K562 (cell line): ENCODE data around the gene LTBR. TPM values are rescaled to one million over a fixed set of nuclear protein-coding genes. Genes with fewer than 3 reads are reported as not detected.
A peak's percentile ranks its signal among the peaks of the same experiment; 100 is the strongest.

Source experiments
- ATAC-seq: fragments of 200-7000 bp; cut with Tn5 transposase; 3 replicates; pipeline ENCODE4 v1.9.1; 2020; ENCODE audit warnings: moderate library complexity
- BruUV-seq: library from RNA; stranded (reverse); fragments of 400-500 nt; replicated peaks from 2 replicates; lab custom pipeline; 2021; lab: Mats Ljungman, UMichigan
- CTCF ChIA-PET: fragments of 300-600 bp; formaldehyde crosslinking; extraction: SDS; loops from one replicate; lab custom pipeline; 2021; ENCODE audit warnings: low intra/inter-chr PET ratio; lab: Yijun Ruan, JAX
- POLR2A ChIA-PET: fragments of 300-600, 350-650 bp; sonication (Branson Sonifier 250); formaldehyde crosslinking; extraction: SDS; loops from one replicate; lab custom pipeline; 2021; ENCODE audit warnings: antibody characterized with exemption, inconsistent platforms; lab: Yijun Ruan, JAX
- DNase-seq, 4 experiments: peaks; one replicate each; pipeline versions ENCODE4 v3.0.0 to v3.0.0-alpha.2; 2011 to 2018; ENCODE audit warnings: low spot score in 3 of 4, mixed read lengths in 3 of 4; ENCODE audit errors: extremely low read depth in 1 of 4
- FAIRE-seq: peaks from 2 replicates; lab custom pipeline; 2011; peaks lifted over from hg19 to GRCh38; lab: Jason Lieb, UNC
- H2AFZ ChIP-seq: 2 replicates; pipeline ENCODE4 v1.6.0; 2011; ENCODE audit warnings: low read depth, low read length, control low read depth, inconsistent platforms
- H3K27ac ChIP-seq: fragments of 200-600 bp; 3 replicates; pipeline ENCODE4 v1.8.0; 2011; ENCODE audit warnings: low read depth, mild to moderate bottlenecking, control low read depth, inconsistent platforms, low read length, moderate library complexity, mixed read lengths; ENCODE audit errors: extremely low read depth
- H3K27me3 ChIP-seq, 2 experiments: fragments of 300-600 bp in 1 of 2; 2 replicates in 1 of 2; 3 replicates in 1 of 2; pipeline versions ENCODE4 v1.6.0 to v1.8.0; 2011; ENCODE audit warnings: inconsistent platforms in 2 of 2, low read length in 2 of 2, mild to moderate bottlenecking in 1 of 2, mixed read lengths in 1 of 2, moderate library complexity in 1 of 2; ENCODE audit not compliant: control insufficient read depth in 2 of 2, insufficient read depth in 2 of 2
- H3K36me3 ChIP-seq: fragments of 300-600 bp; 3 replicates; pipeline ENCODE4 v1.8.0; 2011; ENCODE audit warnings: mild to moderate bottlenecking, low read length, inconsistent platforms; ENCODE audit not compliant: control insufficient read depth, insufficient read depth
- H3K4me1 ChIP-seq, 2 experiments: fragments of 200-600 bp in 1 of 2; replicated peaks in 1 of 2; 2 replicates in 1 of 2; 3 replicates in 1 of 2; pipeline versions ENCODE4 v1.5.1 to v1.8.0; 2011; ENCODE audit warnings: inconsistent platforms in 2 of 2, low read length in 2 of 2, mild to moderate bottlenecking in 1 of 2, mixed read lengths in 1 of 2, moderate library complexity in 1 of 2; ENCODE audit not compliant: control insufficient read depth in 2 of 2, insufficient read depth in 2 of 2
- H3K4me2 ChIP-seq: 2 replicates; pipeline ENCODE4 v1.6.1; 2011; ENCODE audit warnings: low read length, control low read depth, inconsistent platforms, mixed read lengths; ENCODE audit not compliant: insufficient read depth
- H3K4me3 ChIP-seq: fragments of 200-600 bp; sonication (generic), shearing (Covaris generic); 2 replicates; pipeline ENCODE4 v1.5.1; 2016; ENCODE audit warnings: control low read depth, inconsistent platforms
- H3K79me2 ChIP-seq: fragments of 200-600 bp; 3 replicates; pipeline ENCODE4 v1.8.0; 2011; ENCODE audit warnings: low read length, inconsistent platforms; ENCODE audit not compliant: control insufficient read depth, insufficient read depth
- H3K9ac ChIP-seq, 2 experiments: 2 replicates each; pipeline versions ENCODE4 v1.6.0 to v1.6.1; 2011; ENCODE audit warnings: low read depth in 2 of 2, low read length in 2 of 2, control low read depth in 1 of 2, inconsistent platforms in 1 of 2, mild to moderate bottlenecking in 1 of 2, mixed read lengths in 1 of 2; ENCODE audit not compliant: insufficient read depth in 1 of 2
- H3K9me1 ChIP-seq: one replicate; pipeline ENCODE4 v1.6.0; 2011; ENCODE audit warnings: inconsistent platforms, mild to moderate bottlenecking, low read length, moderate library complexity; ENCODE audit not compliant: control insufficient read depth, insufficient read depth
- H3K9me3 ChIP-seq: replicated peaks from 2 replicates; pipeline ENCODE4 v1.5.1; 2011; ENCODE audit warnings: low read depth, low read length, inconsistent platforms; ENCODE audit not compliant: control insufficient read depth, insufficient read depth
- H4K20me1 ChIP-seq: replicated peaks from 2 replicates; pipeline ENCODE4 v1.6.1; 2011; ENCODE audit warnings: low read length, inconsistent platforms, mixed read lengths; ENCODE audit not compliant: control insufficient read depth, insufficient read depth
- CTBP1 ChIP-seq: fragments of 450-650 bp; IDR thresholded peaks from 2 replicates; pipeline ENCODE4 v1.6.1; 2016; ENCODE audit warnings: borderline replicate concordance
- MEIS2 ChIP-seq: fragments of 450-650 bp; IDR thresholded peaks from 2 replicates; pipeline ENCODE4 v1.6.1; 2014; ENCODE audit warnings: mild to moderate bottlenecking; ENCODE audit not compliant: partially characterized antibody
- SETDB1 ChIP-seq: IDR thresholded peaks from one replicate; pipeline ENCODE4 v1.6.1; 2012; ENCODE audit warnings: low read length, control low read depth, inconsistent platforms
- SRF ChIP-seq, 2 experiments: fragments of 250-450, 450-650 bp in 1 of 2; sonication (Bioruptor Pico) in 1 of 2; sonication (generic) in 1 of 2; formaldehyde crosslinking; IDR thresholded peaks; 2 replicates each; pipeline versions ENCODE4 v1.5.0 to v1.5.1; 2020 to 2022; ENCODE audit warnings: mild to moderate bottlenecking in 1 of 2, missing genetic modification reagents in 1 of 2
- ZKSCAN1 ChIP-seq: fragments of 150-350 bp; IDR thresholded peaks from 2 replicates; pipeline ENCODE4 v1.6.1; 2016; ENCODE audit warnings: low read depth, low read length
- ZNF24 ChIP-seq: fragments of 450-650 bp; IDR thresholded peaks from 2 replicates; pipeline ENCODE4 v1.6.1; 2016
- ZNF41 ChIP-seq: fragments of 250-450 bp; sonication (Bioruptor Pico); conservative IDR thresholded peaks from 2 replicates; pipeline ENCODE4 v1.4.0; 2020; ENCODE audit warnings: mild to moderate bottlenecking
- WGBS: fragments of 100-300 bp; shearing (Covaris generic); methylation state at CpG from one replicate; pipeline ENCODE4 v1.1.6; 2016; ENCODE audit warnings: low coverage, mixed read lengths; ENCODE audit not compliant: insufficient coverage; ENCODE audit errors: missing lambda C conversion rate; 5-methylcytosine and 5-hydroxymethylcytosine counted together
- in situ Hi-C: fragments of 300-500 bp; cut with MboI; formaldehyde crosslinking; loops from 4 replicates; pipeline ENCODE4 v1.15.0; 2018; ENCODE audit warnings: inconsistent platforms, mixed read lengths
- intact Hi-C: fragments of 100-400 bp; cut with micrococcal nuclease; formaldehyde crosslinking; loops from 2 replicates; pipeline ENCODE4 v1.14.2; 2022
- polyA plus RNA-seq, 8 experiments: library from polyadenylated mRNA; depleted of rRNA in 4 of 8; stranded (reverse) in 5 of 8; unstranded in 3 of 8; fragments of >200 nt; fragmentation: Nextera tagmentation in 2 of 8; fragmentation: Illumina TruSeq in 1 of 8; extraction: Ambion mirVana in 2 of 8; extraction: Trizol in 1 of 8; gene quantifications; 2 replicates each; pipeline versions ENCODE4 v1.2.1 to v1.2.3, GENCODE V29; 2011 to 2014; ENCODE audit warnings: inconsistent platforms in 1 of 8, missing spikeins in 1 of 8
- total RNA-seq, 7 experiments: library from RNA; depleted of rRNA in 6 of 7; stranded (reverse); fragments of >200 nt in 6 of 7; fragmentation: Illumina TruSeq in 2 of 7; extraction: Trizol in 2 of 7; gene quantifications; 2 replicates each; pipeline versions ENCODE4 v1.2.1 to v1.2.3, GENCODE V29; 2011 to 2021; ENCODE audit warnings: low replicate concordance in 1 of 7
- TF ChIP-seq, protein P1 (sequence below), 2 experiments: IDR thresholded peaks in 1 of 2; conservative IDR thresholded peaks in 1 of 2; 2 replicates each; pipeline ENCODE4 v1.6.1; 2016; ENCODE audit warnings: low read depth in 2 of 2, mild to moderate bottlenecking in 1 of 2, missing compliant biosample characterization in 1 of 2, missing genetic modification characterization in 1 of 2, moderate library complexity in 1 of 2

The LTBR gene
- total and polyA plus RNA-seq, 9 of the 15 experiments (the other 6 are each of a cell fraction or from before 2014, with no cell fraction given), result 0.96 to 69.0 (median 35.3) TPM

DNA sequence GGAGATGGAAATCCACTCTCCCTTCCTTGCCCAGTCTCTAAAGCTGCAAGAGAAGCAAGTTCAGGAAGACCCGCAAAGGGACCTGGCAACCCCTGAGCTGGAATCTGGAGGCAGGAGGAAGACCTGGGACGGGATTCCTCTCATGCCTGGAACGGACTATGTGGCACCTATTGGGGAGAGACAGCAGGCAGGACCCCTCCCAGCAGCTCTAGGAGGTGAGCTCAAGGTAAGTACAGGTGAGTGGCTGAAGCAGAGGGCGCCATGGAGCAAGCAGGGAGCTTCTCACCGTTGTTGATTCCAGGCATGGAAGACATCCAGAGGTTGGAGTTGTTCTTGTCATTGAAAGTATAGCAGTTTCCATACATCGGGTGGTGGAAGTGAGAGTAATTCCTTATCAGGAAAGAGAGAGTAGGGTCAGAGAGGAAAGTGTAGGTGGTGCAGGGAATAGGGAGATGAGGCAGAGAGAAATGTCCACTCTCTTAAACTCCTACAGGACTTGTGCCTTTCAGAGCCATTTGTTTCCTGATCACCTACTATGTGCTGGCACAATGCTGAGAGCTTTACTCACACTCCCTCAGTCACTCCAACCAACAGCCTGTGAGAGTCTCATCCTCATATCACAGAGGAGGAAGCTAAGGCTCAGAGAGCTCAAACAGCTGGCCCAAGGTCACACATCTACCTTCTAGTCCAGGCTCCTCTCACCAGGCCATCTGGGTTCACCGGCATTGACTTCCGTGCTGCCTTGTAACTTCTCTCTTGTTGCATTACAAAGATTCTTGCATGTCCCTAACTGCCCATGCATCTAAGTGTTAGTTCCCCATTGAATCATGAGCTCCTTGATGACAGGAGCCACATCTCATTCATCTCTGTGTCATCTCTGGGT is 28.2 kb upstream of the LTBR start:
- Histone ChIP-seq H3K79me2 (no peaks in the 10 kb centered on the region), H4K20me1 (0 out of 2 replicates have a peak, but pooled peaks cover 6% of the 10 kb centered on the region), H3K4me3 (no peak overlapping the region), H3K9ac (no peak overlapping the region), H3K9me1 (no peaks in the 10 kb centered on the region), H3K4me2 (no peak overlapping the region), H3K27ac (no peak overlapping the region), H3K9me3 (no peaks in the 10 kb centered on the region), H3K36me3 (no peaks in the 10 kb centered on the region), H3K27me3 (peaks cover 0 to 13% of the 10 kb centered on the region in 2 experiments; a peak in 2 of 5 replicates), H2AFZ (no peak overlapping the region), H3K4me1 (no peaks in the 10 kb centered on the region; a peak in 1 of 5 replicates)
- ATAC-seq (no peak), FAIRE-seq (no peak), DNase-seq (no peak)
- CTCF ChIA-PET, result no interaction called here
- POLR2A ChIA-PET, result interaction anchor here (1.7 kb wide), 1 partner anchor 10 kb away, joined by 11 read pairs; no protein-coding TSS in a partner anchor
- no TSS peak for BruUV-seq
- TF ChIP-seq SRF (CRISPR knock-in tag; IDR thresholded peaks at IDR 0.05), result no peak
- peak; percentile 64; the same call in 1 of the 2 replicates for TF ChIP-seq ZKSCAN1
- 11% methylated on average over 6 of the region's 8 CpGs for WGBS
- in situ Hi-C loops, result no loop called here
- intact Hi-C loops, result no loop called here

DNA sequence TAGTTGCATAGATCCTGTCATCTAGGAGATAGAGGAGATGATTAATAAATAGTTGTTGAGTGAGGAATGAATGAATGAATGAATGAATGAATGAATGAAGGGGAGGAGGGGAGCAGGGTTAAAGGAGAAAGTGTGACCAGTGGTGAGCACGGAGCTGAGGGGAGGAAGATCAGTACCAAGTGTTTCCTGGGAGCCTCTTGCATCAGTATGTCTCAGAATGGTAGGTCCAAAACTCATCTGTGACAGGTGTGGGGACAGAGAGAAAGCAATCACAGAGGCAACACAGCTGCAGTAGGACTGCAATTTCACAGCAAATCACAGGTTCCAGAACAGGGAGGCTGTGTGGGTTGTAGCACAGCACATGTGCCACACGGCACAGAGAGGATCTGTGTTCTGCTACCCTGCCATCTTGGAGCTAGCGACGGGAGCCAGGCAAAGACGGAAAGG is 27.6 kb upstream of the LTBR start:
- Histone ChIP-seq H3K4me1 (no peaks in the 10 kb centered on the region; a peak in 1 of 5 replicates), H4K20me1 (0 out of 2 replicates have a peak, but pooled peaks cover 6% of the 10 kb centered on the region), H3K9me3 (no peaks in the 10 kb centered on the region), H3K4me3 (no peak overlapping the region), H3K4me2 (no peak overlapping the region), H3K27me3 (peaks cover 0 to 13% of the 10 kb centered on the region in 2 experiments; a peak in 2 of 5 replicates), H3K36me3 (no peaks in the 10 kb centered on the region), H3K9ac (no peak overlapping the region), H3K9me1 (no peaks in the 10 kb centered on the region), H3K27ac (no peak overlapping the region; the same call in 2 of the 3 replicates), H2AFZ (no peak overlapping the region), H3K79me2 (no peaks in the 10 kb centered on the region)
- BruUV-seq, result no TSS peak
- TF ChIP-seq, protein P1, sequence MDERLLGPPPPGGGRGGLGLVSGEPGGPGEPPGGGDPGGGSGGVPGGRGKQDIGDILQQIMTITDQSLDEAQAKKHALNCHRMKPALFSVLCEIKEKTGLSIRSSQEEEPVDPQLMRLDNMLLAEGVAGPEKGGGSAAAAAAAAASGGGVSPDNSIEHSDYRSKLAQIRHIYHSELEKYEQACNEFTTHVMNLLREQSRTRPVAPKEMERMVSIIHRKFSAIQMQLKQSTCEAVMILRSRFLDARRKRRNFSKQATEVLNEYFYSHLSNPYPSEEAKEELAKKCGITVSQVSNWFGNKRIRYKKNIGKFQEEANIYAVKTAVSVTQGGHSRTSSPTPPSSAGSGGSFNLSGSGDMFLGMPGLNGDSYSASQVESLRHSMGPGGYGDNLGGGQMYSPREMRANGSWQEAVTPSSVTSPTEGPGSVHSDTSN (CRISPR knock-in tag; IDR thresholded peaks at IDR 0.05; ENCODE audit: low read depth), result no peak
- TF ChIP-seq, protein P1 (tag; conservative IDR thresholded peaks at IDR 0.05; ENCODE audit: low read depth), result peak; percentile 20; the same call in 1 of the 2 replicates
- TF ChIP-seq ZNF41 (CRISPR knock-in tag) (no peak), ZNF24 (peak; percentile 94), SETDB1 (no peak), CTBP1 (no peak), MEIS2 (peak; percentile 36)
- no peak for DNase-seq
- in situ Hi-C loops, result no loop called here
- intact Hi-C loops, result no loop called here
- POLR2A ChIA-PET, result interaction anchor here (0.6 to 1.7 kb wide), 2 partner anchors 11 to 128 kb away, joined by 3 to 11 read pairs; no protein-coding TSS in a partner anchor
- WGBS, result 0% methylated on average over 2 of the region's 5 CpGs
- CTCF ChIA-PET, result no interaction called here
- no peak for ATAC-seq
- FAIRE-seq, result no peak
